HepG2 (cell line): ENCODE measurements around the gene SNRNP27. TPM values are rescaled to one million over a fixed set of nuclear protein-coding genes. Genes with fewer than 3 reads are reported as not detected.

ENCODE experiments used
- ATAC-seq: fragments of 200-7000 bp; cut with Tn5 transposase; 3 replicates; pipeline ENCODE4 v1.9.1; 2020; ENCODE audit warnings: mild to moderate bottlenecking, moderate library complexity
- BruUV-seq: library from RNA; stranded (reverse); fragments of 400-500 nt; replicated peaks from 2 replicates; lab custom pipeline; 2021; lab: Mats Ljungman, UMichigan
- CTCF ChIA-PET: fragments of 300-600 bp; formaldehyde crosslinking; extraction: SDS; loops from one replicate; lab custom pipeline; 2021; ENCODE audit warnings: low total read pairs, inconsistent platforms, low intra/inter-chr PET ratio; lab: Yijun Ruan, JAX
- POLR2A ChIA-PET: fragments of 350-600 bp; sonication (Branson Sonifier 250); formaldehyde crosslinking; loops from one replicate; lab custom pipeline; 2020; ENCODE audit warnings: antibody characterized with exemption, inconsistent platforms; lab: Yijun Ruan, JAX
- DNase-seq: peaks from one replicate; pipeline ENCODE4 v3.0.0-alpha.2; 2015; ENCODE audit warnings: low spot score
- FAIRE-seq: peaks from 3 replicates; lab custom pipeline; 2011; peaks lifted over from hg19 to GRCh38; lab: Jason Lieb, UNC
- H2AFZ ChIP-seq: one replicate; pipeline ENCODE4 v1.6.1; 2011; ENCODE audit warnings: low read length, inconsistent platforms
- H3K27ac ChIP-seq: fragments of 300-600 bp; 3 replicates; pipeline ENCODE4 v1.8.0; 2011; ENCODE audit warnings: mixed run types, mild to moderate bottlenecking, mixed read lengths, low read length, inconsistent platforms; ENCODE audit not compliant: insufficient read depth; ENCODE audit errors: extremely low read length
- H3K27me3 ChIP-seq, 2 experiments: fragments of 200-600 bp in 1 of 2; 2 replicates in 1 of 2; 3 replicates in 1 of 2; pipeline versions ENCODE4 v1.6.0 to v1.8.0; 2011; ENCODE audit warnings: low read length in 2 of 2, mild to moderate bottlenecking in 2 of 2, moderate library complexity in 2 of 2, inconsistent platforms in 1 of 2; ENCODE audit not compliant: insufficient read depth in 2 of 2, control insufficient read depth in 1 of 2
- H3K36me3 ChIP-seq, 2 experiments: fragments of 200-600 bp in 1 of 2; replicated peaks in 1 of 2; 2 replicates in 1 of 2; 3 replicates in 1 of 2; pipeline versions ENCODE4 v1.5.1 to v1.8.0; 2011; ENCODE audit warnings: low read length in 2 of 2, inconsistent platforms in 1 of 2; ENCODE audit not compliant: insufficient read depth in 2 of 2, control insufficient read depth in 1 of 2
- H3K4me1 ChIP-seq: 2 replicates; pipeline ENCODE4 v1.5.1; 2012; ENCODE audit warnings: low read length, inconsistent platforms; ENCODE audit not compliant: insufficient read depth
- H3K4me2 ChIP-seq: 2 replicates; pipeline ENCODE4 v1.6.0; 2011; ENCODE audit warnings: low read depth, low read length, inconsistent platforms
- H3K4me3 ChIP-seq, 3 experiments: fragments of 200-600 bp in 1 of 3; sonication (generic), shearing (Covaris generic) in 1 of 3; replicated peaks in 1 of 3; 2 replicates each; pipeline ENCODE4 v1.5.1; 2011 to 2016; ENCODE audit warnings: low read length in 3 of 3, inconsistent platforms in 2 of 3, low read depth in 2 of 3, mild to moderate bottlenecking in 2 of 3, control low read depth in 1 of 3, mixed read lengths in 1 of 3; ENCODE audit not compliant: insufficient read depth in 1 of 3
- H3K79me2 ChIP-seq: one replicate; pipeline ENCODE4 v1.6.1; 2011; ENCODE audit warnings: low read length, inconsistent platforms; ENCODE audit not compliant: insufficient read depth
- H3K9ac ChIP-seq: 2 replicates; pipeline ENCODE4 v1.6.0; 2011; ENCODE audit warnings: mild to moderate bottlenecking, low read depth, low read length, inconsistent platforms; ENCODE audit not compliant: insufficient read depth
- H3K9me3 ChIP-seq: 2 replicates; pipeline ENCODE4 v1.5.1; 2012; ENCODE audit warnings: mild to moderate bottlenecking, low read length
- H4K20me1 ChIP-seq: 2 replicates; pipeline ENCODE4 v1.6.0; 2011; ENCODE audit warnings: inconsistent platforms, mild to moderate bottlenecking, low read length, moderate library complexity; ENCODE audit not compliant: insufficient read depth
- AHR ChIP-seq: IDR thresholded peaks from 2 replicates; pipeline ENCODE4 v1.6.1; 2018; ENCODE audit warnings: missing genetic modification reagents, missing compliant biosample characterization
- ATF7 ChIP-seq, 2 experiments: fragments of 450-650 bp in 1 of 2; sonication (generic) in 1 of 2; formaldehyde crosslinking in 1 of 2; IDR thresholded peaks; 2 replicates each; pipeline versions ENCODE4 v1.4.0 to v1.6.1; 2016 to 2020; ENCODE audit warnings: antibody characterized with exemption in 1 of 2, mild to moderate bottlenecking in 1 of 2, missing genetic modification reagents in 1 of 2
- CEBPB ChIP-seq: IDR thresholded peaks from 2 replicates; pipeline ENCODE4 v1.6.1; 2011; ENCODE audit warnings: low read depth, low read length, improper control_type of control experiment, borderline replicate concordance
- KAT7 ChIP-seq: IDR thresholded peaks from 2 replicates; pipeline ENCODE4 v1.6.1; 2018; ENCODE audit warnings: borderline replicate concordance, missing compliant biosample characterization
- SALL1 ChIP-seq: sonication (generic); formaldehyde crosslinking; IDR thresholded peaks from 2 replicates; pipeline ENCODE4 v1.8.0; 2022; ENCODE audit warnings: mild to moderate bottlenecking, missing genetic modification reagents
- SMAD3 ChIP-seq: sonication (generic); formaldehyde crosslinking; IDR thresholded peaks from 2 replicates; pipeline ENCODE4 v1.4.0; 2020; ENCODE audit warnings: missing genetic modification reagents
- ZBTB7B ChIP-seq: sonication (generic); formaldehyde crosslinking; IDR thresholded peaks from 2 replicates; pipeline ENCODE4 v1.4.0; 2020; ENCODE audit warnings: missing genetic modification reagents
- ZNF3 ChIP-seq: IDR thresholded peaks from 2 replicates; pipeline ENCODE4 v1.7.0; 2017; ENCODE audit warnings: inconsistent platforms
- ZNF619 ChIP-seq: sonication (generic); formaldehyde crosslinking; IDR thresholded peaks from 2 replicates; pipeline ENCODE4 v1.4.0; 2020; ENCODE audit warnings: mild to moderate bottlenecking, missing genetic modification reagents
- ZNF790 ChIP-seq: sonication (generic); formaldehyde crosslinking; IDR thresholded peaks from 2 replicates; pipeline ENCODE4 v1.8.0; 2022; ENCODE audit warnings: missing genetic modification reagents, mild to moderate bottlenecking, borderline replicate concordance
- ZZZ3 ChIP-seq: sonication (generic); formaldehyde crosslinking; IDR thresholded peaks from 2 replicates; pipeline ENCODE4 v1.4.0; 2020; ENCODE audit warnings: missing genetic modification reagents, mild to moderate bottlenecking, borderline replicate concordance
- WGBS: methylation state at CpG from one replicate; pipeline ENCODE4 v1.1.6; 2017; ENCODE audit warnings: low lambda C conversion rate; 5-methylcytosine and 5-hydroxymethylcytosine counted together
- in situ Hi-C: cut with HindIII; loops from 2 replicates; pipeline ENCODE4 v1.10.0; 2017; ENCODE audit warnings: low pct_unique_long_range_greater_than_20kb; ENCODE audit not compliant: extremely low pct_ligation_motif_present
- intact Hi-C: fragments of 100-400 bp; cut with micrococcal nuclease; formaldehyde crosslinking; loops from one replicate; pipeline ENCODE4 v1.10.0; 2022; ENCODE audit not compliant: unreplicated experiment
- polyA plus RNA-seq, 8 experiments: library from polyadenylated mRNA; depleted of rRNA in 3 of 8; stranded (reverse) in 7 of 8; unstranded in 1 of 8; fragments of >200 nt; fragmentation: Illumina TruSeq in 4 of 8; extraction: Trizol in 4 of 8; gene quantifications; 2 replicates each; pipeline versions ENCODE4 v1.2.1 to v1.2.3, GENCODE V29; 2011 to 2016; ENCODE audit warnings: low read depth in 4 of 8, missing spikeins in 1 of 8, mixed read lengths in 1 of 8; ENCODE audit not compliant: insufficient read depth in 1 of 8
- total RNA-seq, 5 experiments: library from RNA; depleted of rRNA; stranded (reverse); fragments of >200 nt; fragmentation: Illumina TruSeq; extraction: Trizol; gene quantifications; 2 replicates each; pipeline ENCODE4 v1.2.3, GENCODE V29; 2016; ENCODE audit warnings: low read depth in 1 of 5
- TF ChIP-seq, protein P1 (sequence below): IDR thresholded peaks from 2 replicates; pipeline ENCODE4 v1.6.1; 2016; ENCODE audit warnings: low read depth
- TF ChIP-seq, protein P2 (sequence below): sonication (generic); formaldehyde crosslinking; IDR thresholded peaks from 2 replicates; pipeline ENCODE4 v1.5.0; 2020; ENCODE audit warnings: mild to moderate bottlenecking, missing genetic modification reagents

The SNRNP27 gene
- total and polyA plus RNA-seq, 2 of the 13 experiments (the other 11 are each of a cell fraction or from before 2014, with no cell fraction given), result 49.8 to 54.6 TPM

- DNase-seq, result no peak
These were observed 47.3 kb upstream of the SNRNP27 start for GRCh38 chr2:69846182-69847067.

GRCh38 chr2:69847068-69847828 lies 46.5 kb upstream of the SNRNP27 start:
- Histone ChIP-seq H3K4me2 (no peak overlapping the region), H2AFZ (no peak overlapping the region), H3K27ac (no peak overlapping the region), H3K27me3 (no peaks in the 10 kb centered on the region), H3K9me3 (no peaks in the 10 kb centered on the region), H3K36me3 (peaks cover 24 to 65% of the 10 kb centered on the region in 2 experiments), H3K4me1 (no peaks in the 10 kb centered on the region), H3K4me3 (no peak overlapping the region), H3K9ac (no peak overlapping the region), H4K20me1 (no peaks in the 10 kb centered on the region), H3K79me2 (no peaks in the 10 kb centered on the region)
- CTCF ChIA-PET, result no interaction called here
- no peak for ATAC-seq
- in situ Hi-C loops (no loop called here), intact Hi-C loops (no loop called here)
- WGBS, result 96% methylated on average over 5 of the region's 5 CpGs
- POLR2A ChIA-PET, result no interaction called here
- FAIRE-seq, result no peak
- BruUV-seq, result no TSS peak
- DNase-seq, result no peak
- TF ChIP-seq ZNF790 (CRISPR knock-in tag) (no peak), ZNF619 (CRISPR knock-in tag) (no peak), SMAD3 (CRISPR knock-in tag) (no peak), KAT7 (no peak), ZBTB7B (no peak), AHR (CRISPR knock-in tag) (no peak), ZZZ3 (CRISPR knock-in tag) (no peak), SALL1 (CRISPR knock-in tag) (no peak), ATF7 (IDR thresholded peaks at IDR 0.05) (peak; percentile 77), ATF7 (CRISPR knock-in tag; IDR thresholded peaks at IDR 0.05) (no peak)
- TF ChIP-seq, protein P1, sequence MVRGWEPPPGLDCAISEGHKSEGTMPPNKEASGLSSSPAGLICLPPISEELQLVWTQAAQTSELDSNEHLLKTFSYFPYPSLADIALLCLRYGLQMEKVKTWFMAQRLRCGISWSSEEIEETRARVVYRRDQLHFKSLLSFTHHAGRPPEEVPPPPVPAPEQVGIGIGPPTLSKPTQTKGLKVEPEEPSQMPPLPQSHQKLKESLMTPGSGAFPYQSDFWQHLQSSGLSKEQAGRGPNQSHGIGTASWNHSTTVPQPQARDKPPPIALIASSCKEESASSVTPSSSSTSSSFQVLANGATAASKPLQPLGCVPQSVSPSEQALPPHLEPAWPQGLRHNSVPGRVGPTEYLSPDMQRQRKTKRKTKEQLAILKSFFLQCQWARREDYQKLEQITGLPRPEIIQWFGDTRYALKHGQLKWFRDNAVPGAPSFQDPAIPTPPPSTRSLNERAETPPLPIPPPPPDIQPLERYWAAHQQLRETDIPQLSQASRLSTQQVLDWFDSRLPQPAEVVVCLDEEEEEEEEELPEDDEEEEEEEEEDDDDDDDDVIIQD, result no peak
- TF ChIP-seq, protein P2, sequence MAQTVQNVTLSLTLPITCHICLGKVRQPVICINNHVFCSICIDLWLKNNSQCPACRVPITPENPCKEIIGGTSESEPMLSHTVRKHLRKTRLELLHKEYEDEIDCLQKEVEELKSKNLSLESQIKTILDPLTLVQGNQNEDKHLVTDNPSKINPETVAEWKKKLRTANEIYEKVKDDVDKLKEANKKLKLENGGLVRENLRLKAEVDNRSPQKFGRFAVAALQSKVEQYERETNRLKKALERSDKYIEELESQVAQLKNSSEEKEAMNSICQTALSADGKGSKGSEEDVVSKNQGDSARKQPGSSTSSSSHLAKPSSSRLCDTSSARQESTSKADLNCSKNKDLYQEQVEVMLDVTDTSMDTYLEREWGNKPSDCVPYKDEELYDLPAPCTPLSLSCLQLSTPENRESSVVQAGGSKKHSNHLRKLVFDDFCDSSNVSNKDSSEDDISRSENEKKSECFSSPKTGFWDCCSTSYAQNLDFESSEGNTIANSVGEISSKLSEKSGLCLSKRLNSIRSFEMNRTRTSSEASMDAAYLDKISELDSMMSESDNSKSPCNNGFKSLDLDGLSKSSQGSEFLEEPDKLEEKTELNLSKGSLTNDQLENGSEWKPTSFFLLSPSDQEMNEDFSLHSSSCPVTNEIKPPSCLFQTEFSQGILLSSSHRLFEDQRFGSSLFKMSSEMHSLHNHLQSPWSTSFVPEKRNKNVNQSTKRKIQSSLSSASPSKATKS (CRISPR knock-in tag), result no peak

More at GRCh38 chr2:69846182-69847067, 47.3 kb upstream of the SNRNP27 start:
- ChIA-PET POLR2A (interaction anchor here (0.7 kb wide), 1 partner anchor 70 kb away, joined by 3 read pairs; no protein-coding TSS in a partner anchor), CTCF (no interaction called here)
- ATAC-seq, result no peak
- no peak overlapping the region for H3K27ac ChIP-seq
- no peak overlapping the region for H3K4me2 ChIP-seq
- FAIRE-seq, result no peak
- TF ChIP-seq ZNF3 (CRISPR knock-in tag), result no peak
- TF ChIP-seq CEBPB, result peak; percentile 16; the same call in 1 of the 2 replicates
- no peak overlapping the region for H3K9ac ChIP-seq
- no peaks in the 10 kb centered on the region for H4K20me1 ChIP-seq
- 95% methylated on average over 9 of the region's 9 CpGs for WGBS
- H3K4me3 ChIP-seq, result no peak overlapping the region
- no peaks in the 10 kb centered on the region for H3K4me1 ChIP-seq
- no TSS peak for BruUV-seq
- in situ Hi-C loops, result no loop called here
- H3K36me3 ChIP-seq, result peaks cover 22 to 66% of the 10 kb centered on the region in 2 experiments
- intact Hi-C loops, result no loop called here
- no peaks in the 10 kb centered on the region for H3K9me3 ChIP-seq
- H3K27me3 ChIP-seq, result no peaks in the 10 kb centered on the region
- no peak overlapping the region for H2AFZ ChIP-seq
- no peaks in the 10 kb centered on the region for H3K79me2 ChIP-seq
